ENCODE results near the gene A2M.

Gene A2M

DNA sequence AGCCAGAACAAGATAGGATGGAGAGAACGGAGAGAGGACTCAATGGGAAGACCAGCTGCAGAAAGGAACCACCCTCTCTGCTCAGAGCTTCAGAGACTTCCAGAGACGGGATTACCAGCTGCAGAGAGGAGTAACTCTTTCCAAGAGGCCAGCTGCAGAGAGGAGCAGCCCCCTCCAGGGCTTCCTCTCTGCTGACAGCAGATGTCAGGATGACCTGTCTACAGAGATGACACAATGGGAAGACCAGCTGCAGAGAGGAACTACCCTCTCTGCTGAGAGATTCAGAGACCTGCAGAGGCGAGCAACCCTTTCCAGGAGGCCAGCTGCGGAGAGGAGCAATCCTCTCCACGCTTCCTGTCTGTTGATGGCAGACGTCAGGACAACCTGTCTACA lies 64.6 kb downstream of the A2M start:
- TF ChIP-seq, protein P1, sequence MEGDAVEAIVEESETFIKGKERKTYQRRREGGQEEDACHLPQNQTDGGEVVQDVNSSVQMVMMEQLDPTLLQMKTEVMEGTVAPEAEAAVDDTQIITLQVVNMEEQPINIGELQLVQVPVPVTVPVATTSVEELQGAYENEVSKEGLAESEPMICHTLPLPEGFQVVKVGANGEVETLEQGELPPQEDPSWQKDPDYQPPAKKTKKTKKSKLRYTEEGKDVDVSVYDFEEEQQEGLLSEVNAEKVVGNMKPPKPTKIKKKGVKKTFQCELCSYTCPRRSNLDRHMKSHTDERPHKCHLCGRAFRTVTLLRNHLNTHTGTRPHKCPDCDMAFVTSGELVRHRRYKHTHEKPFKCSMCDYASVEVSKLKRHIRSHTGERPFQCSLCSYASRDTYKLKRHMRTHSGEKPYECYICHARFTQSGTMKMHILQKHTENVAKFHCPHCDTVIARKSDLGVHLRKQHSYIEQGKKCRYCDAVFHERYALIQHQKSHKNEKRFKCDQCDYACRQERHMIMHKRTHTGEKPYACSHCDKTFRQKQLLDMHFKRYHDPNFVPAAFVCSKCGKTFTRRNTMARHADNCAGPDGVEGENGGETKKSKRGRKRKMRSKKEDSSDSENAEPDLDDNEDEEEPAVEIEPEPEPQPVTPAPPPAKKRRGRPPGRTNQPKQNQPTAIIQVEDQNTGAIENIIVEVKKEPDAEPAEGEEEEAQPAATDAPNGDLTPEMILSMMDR (conservative IDR thresholded peaks at IDR 0.05; ENCODE audit: low read depth, low read length) = no peak
- no peak overlapping the region for H3K4me3 ChIP-seq (ENCODE audit: low read length)

DNA sequence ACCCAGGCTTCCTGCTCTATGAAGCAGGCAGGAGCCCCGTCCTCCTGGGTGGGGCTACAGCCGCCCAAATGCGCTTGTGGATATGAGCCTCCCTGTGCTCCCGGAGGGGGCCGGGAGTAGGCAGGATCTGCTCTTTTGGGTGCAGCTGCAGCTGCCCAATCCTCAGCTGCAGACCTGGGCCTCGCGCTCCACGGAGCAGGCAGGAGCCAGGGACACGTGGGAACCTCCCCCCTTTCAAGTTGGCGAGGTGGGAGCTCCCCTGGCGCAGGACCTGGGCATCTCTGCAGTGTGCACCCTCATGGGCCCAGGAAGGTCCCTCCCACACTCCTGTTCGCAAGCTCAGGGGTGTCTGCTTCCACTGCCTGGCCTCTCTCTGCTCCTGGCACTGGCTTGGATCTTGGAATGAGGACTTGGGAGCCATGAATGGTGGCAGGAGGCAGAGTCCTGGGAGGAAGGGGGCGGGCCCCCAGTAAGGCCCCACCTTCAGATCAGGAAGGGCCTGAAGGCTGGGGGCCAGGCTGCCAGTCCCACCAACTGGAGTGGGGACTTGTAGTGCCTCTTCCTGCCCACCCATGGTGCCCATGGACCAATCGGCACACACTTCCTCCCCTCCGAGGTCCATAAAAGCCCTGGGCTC lies 65.1 kb downstream of the A2M start:
- H3K4me3 ChIP-seq (ENCODE audit: low read length) = no peak overlapping the region
- TF ChIP-seq, protein P1 (conservative IDR thresholded peaks at IDR 0.05; ENCODE audit: low read depth, low read length) = no peak
- DNase-seq (ENCODE audit: low read depth) = no peak

More for the DNA sequence above, 64.6 kb downstream of the A2M start:
- DNase-seq (ENCODE audit: low read depth) = no peak

DNA sequence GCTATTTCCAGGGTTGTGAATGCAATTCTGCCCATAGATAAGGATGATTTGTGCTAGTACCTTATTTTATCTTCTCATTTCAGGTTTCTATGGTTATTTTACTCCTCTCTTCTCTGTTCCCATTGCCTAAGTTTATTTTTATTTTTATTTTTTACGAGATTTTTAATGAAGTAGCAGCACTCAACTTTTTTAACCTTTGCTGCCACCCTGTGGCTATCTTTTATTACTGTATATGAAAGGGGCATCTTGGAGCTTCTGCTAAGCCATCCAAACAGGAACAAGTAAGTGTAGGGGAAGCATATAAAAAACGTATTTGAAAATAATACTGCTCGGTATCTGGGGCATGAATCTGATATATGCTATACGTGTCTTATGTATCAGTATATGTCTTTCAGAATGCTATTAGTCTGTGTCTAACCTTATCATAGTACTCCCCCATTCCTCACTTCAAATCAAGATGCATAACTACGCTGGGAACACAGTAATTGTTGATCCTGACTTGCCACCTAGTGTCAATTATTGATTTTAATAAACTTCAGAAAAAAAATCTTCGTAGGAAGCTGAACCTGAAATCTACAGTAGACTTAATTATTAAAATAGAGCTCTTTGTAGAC lies 66.1 kb downstream of the A2M start:
- no peak overlapping the region for H3K4me3 ChIP-seq (ENCODE audit: low read length)
- TF ChIP-seq, protein P1 (conservative IDR thresholded peaks at IDR 0.05; ENCODE audit: low read depth, low read length) = peak; percentile 60
- no peak for DNase-seq (ENCODE audit: low read depth)

DNA sequence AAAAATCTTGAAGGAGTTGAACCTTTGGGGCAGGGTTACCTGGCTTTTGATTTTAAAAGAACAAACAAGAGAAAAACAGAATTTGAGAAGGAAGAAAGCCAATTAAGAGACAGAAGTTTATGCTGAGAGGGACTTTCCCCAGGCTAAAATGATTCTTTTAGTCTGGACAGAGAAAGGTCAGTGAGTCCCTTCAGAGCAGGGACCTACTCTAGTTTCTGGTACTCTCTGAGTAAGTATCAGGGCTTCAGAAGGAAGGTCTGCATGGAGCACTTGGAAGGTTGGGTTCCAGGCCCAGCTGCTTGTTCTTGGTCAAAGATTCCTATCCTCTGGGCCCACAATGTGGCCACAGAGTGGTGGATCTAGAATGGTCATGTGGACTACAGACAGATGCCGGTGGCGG lies 66.8 kb downstream of the A2M start:
- TF ChIP-seq, protein P1 (conservative IDR thresholded peaks at IDR 0.05; ENCODE audit: low read depth, low read length) = no peak
- H3K4me3 ChIP-seq (ENCODE audit: low read length) = no peak overlapping the region
- DNase-seq (ENCODE audit: low read depth) = no peak

DNA sequence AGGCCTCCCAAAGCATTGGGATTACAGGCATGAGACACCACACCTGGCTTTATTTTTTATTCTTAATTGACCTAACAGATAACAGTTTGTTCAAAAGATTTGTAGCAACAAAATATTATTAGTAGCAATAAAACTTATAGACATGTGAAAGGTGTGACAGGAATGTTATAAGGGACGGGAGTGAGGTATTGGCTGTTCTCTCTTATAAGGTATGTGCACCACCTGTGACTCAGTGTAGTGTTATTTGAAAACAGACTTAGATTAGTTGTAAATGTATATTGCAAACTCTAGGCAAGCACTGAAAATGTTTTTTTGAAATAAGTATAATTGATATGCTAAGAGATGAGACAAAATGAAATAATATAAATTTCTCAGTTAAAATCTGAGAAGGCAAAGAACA lies 68.6 kb downstream of the A2M start:
- H3K4me3 ChIP-seq (ENCODE audit: low read length) = no peak overlapping the region
- TF ChIP-seq, protein P1 (conservative IDR thresholded peaks at IDR 0.05; ENCODE audit: low read depth, low read length) = no peak
- no peak for DNase-seq (ENCODE audit: low read depth)

DNA sequence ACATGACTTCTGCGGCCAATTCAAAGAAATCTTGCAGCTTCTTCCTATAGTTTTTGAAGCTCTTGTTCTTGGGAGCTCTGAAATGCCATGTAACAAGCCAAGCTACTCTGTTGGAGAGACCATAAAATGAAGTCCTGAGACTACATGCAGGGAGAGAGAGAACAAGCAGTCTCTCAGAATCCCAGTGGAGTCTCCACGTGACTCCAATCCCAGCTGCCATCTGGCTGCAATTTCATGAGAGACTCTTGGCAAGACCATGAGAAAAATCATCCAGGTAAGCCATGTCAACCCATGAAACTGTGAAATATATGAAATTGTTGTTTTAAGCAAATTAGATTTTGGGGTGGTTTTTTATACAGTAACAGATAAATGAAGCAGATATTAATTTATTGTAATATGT lies 72.0 kb downstream of the A2M start:
- no peak for DNase-seq (ENCODE audit: low read depth)
- no peak overlapping the region for H3K4me3 ChIP-seq (ENCODE audit: low read length)
- TF ChIP-seq, protein P1 (conservative IDR thresholded peaks at IDR 0.05; ENCODE audit: low read depth, low read length) = no peak

DNA sequence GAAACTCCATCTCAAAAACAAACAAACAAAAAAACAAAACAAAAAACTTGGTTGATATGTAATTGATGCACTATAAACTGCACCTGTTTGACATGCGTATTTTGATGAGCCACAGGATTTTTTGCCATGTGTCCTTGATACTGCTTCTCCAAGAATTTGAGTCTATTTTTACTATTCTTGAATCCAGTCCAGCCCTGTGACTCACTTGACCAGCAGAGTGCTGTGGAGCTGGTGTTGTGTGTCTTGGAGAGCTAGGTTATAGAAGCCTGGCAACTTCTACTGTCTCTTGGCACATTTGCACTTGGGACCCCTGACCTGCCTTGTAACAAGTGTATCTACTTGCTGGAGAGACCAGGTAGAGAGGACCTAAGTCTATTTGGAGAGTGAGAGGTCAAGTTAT lies 74.4 kb downstream of the A2M start:
- no peak overlapping the region for H3K4me3 ChIP-seq (ENCODE audit: low read length)
- TF ChIP-seq, protein P1 (conservative IDR thresholded peaks at IDR 0.05; ENCODE audit: low read depth, low read length) = no peak
- no peak for DNase-seq (ENCODE audit: low read depth)

All from retinal pigment epithelial cell (primary cell).